Stomach (tissue), 4 donors: ENCODE results near the gene TRIM2.
A peak's percentile ranks its signal among the peaks of the same experiment; 100 is the strongest.

Experiments
- CTCF ChIP-seq, 7 experiments: fragments of 450-650 bp in 4 of 7; fragments of 200-600 bp in 3 of 7; sonication (generic) in 3 of 7; IDR thresholded peaks; one replicate each; pipeline ENCODE4 v1.5.1; 2016 to 2019; ENCODE audit warnings: antibody characterized with exemption in 7 of 7, control low read depth in 2 of 7, mild to moderate bottlenecking in 1 of 7
- EP300 ChIP-seq: sonication (generic); formaldehyde crosslinking; IDR thresholded peaks from one replicate; pipeline ENCODE4 v1.6.1; 2017; ENCODE audit warnings: antibody characterized with exemption
- POLR2AphosphoS5 ChIP-seq, 3 donors: sonication (generic); formaldehyde crosslinking; IDR thresholded peaks; one replicate each; pipeline ENCODE4 v1.6.1; 2016; ENCODE audit warnings: antibody characterized with exemption in 3 of 3

DNA sequence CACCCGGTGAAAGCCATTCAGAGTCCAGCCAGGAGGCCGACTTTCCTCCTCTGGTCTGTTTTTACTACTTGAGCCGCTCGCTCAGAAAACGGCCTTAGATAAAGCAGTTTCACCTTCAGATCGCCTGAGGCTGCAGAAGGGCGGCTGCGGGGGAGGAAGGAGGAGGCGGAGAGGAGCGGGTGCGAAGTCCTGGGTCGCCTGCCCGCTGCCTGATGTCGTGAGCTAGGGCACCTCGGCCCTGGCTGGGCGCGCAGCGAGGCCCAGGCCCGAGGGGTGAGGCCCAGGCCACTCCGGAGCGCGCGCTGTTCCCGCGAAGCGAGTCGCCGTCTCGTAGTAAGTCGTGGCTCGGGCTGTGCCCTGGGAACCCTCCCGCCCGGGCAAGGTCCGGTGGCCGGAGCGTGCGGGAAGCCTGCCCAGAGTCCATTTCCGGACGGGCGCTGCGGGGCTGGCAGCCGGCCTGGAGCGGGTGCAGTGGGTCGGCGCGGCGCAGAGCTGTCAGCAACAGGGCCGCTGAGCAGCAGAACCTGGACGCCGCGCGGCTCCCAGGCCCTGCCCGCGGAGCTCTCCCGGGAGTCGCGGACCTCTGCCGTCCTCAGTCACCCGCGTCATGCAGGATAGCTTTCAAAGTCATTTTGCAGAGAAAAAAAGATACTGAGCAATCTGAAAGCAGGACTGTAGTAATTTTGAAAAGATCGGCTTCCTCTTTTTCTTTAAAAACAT, 18.6 kb downstream of the TRIM2 start:
- TF ChIP-seq CTCF (IDR thresholded peaks at IDR 0.05), result no peak
- TF ChIP-seq POLR2AphosphoS5 (IDR thresholded peaks at IDR 0.05), result peak in 1 of 3 donors; percentile 10
- no peak for TF ChIP-seq EP300
